Measurements from ENCODE around the gene MICU2.

The MICU2 gene

GRCh38 chr13:21603531-21604448, at the start of gene MICU2:
TSS of gene MICU2 (minus strand) at chr13:21604170. CDS start at chr13:21604148, 22 bp downstream.
- TF ChIP-seq, protein P1, sequence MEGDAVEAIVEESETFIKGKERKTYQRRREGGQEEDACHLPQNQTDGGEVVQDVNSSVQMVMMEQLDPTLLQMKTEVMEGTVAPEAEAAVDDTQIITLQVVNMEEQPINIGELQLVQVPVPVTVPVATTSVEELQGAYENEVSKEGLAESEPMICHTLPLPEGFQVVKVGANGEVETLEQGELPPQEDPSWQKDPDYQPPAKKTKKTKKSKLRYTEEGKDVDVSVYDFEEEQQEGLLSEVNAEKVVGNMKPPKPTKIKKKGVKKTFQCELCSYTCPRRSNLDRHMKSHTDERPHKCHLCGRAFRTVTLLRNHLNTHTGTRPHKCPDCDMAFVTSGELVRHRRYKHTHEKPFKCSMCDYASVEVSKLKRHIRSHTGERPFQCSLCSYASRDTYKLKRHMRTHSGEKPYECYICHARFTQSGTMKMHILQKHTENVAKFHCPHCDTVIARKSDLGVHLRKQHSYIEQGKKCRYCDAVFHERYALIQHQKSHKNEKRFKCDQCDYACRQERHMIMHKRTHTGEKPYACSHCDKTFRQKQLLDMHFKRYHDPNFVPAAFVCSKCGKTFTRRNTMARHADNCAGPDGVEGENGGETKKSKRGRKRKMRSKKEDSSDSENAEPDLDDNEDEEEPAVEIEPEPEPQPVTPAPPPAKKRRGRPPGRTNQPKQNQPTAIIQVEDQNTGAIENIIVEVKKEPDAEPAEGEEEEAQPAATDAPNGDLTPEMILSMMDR (IDR thresholded peaks at IDR 0.05) = no peak

GRCh38 chr13:21641629-21642028, 37.7 kb upstream of the MICU2 start:
- TF ChIP-seq, protein P1 (IDR thresholded peaks at IDR 0.05) = no peak

DNA sequence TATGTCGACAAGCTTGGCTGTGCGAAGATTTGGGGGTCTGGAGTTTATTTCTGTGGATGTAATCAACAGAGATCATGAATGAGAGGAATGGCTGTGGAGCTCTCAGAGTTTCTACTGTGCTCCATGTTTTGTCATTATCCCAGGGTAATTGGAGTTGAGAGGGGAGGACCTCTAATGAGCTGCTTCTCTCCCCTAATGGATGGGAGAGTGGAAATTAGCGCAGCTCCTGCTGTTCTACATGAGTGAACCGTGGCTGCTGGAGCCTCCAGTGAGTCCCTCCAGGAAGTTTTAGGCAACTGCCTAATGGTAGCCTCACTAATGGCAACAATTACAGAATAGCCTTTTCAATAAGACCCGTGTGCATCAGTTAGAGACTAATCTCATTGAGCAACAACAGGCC, 35.6 kb upstream of the MICU2 start:
- TF ChIP-seq, protein P1 (IDR thresholded peaks at IDR 0.05) = no peak

DNA sequence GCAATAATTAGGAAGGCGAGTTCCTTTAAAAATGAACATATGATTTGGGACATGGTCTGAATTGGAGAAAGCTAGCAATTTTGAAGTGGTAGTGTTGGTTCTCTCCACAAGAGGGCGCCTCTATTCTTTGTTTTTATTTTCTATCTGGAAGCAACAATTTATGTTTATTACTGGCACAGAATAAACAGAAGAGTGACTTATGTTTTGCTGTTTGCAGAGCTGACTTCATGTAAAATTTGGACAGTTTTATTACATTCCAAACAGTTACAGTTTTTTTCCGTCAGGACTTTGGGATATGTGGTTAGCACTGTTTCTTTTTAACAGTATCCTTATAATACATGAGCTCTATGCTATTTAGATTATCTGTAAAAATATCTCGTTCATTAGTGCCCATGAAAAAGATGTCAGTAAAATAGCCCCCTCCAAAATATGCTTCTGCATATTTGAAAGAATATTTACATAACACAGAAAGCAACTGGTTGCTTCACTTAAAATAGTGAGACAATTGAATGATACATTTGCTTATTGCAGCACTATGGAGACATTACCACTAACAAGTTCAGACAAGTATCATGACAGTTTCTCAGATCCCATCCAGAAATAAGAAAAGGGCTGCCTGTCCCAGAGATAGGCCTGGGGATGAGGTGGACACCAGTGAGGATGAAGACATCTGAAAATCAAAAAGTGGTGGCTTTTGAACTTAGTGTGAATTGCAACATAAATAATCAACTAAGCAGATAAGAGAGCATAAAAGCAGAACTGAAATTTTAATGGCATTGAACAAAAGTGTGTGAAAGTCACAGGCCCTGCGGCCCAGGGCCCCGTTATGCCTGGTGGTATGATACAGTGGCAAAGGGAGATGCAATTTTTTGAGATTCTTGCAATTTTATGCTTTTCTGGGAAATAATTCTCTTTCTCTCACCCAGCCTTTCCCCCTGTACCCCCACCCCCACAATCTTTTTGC, 34.6 kb upstream of the MICU2 start:
- TF ChIP-seq, protein P1 (IDR thresholded peaks at IDR 0.05) = peak; percentile 63

GRCh38 chr13:21637296-21637695, 33.3 kb upstream of the MICU2 start:
- TF ChIP-seq, protein P1 (IDR thresholded peaks at IDR 0.05) = no peak

DNA sequence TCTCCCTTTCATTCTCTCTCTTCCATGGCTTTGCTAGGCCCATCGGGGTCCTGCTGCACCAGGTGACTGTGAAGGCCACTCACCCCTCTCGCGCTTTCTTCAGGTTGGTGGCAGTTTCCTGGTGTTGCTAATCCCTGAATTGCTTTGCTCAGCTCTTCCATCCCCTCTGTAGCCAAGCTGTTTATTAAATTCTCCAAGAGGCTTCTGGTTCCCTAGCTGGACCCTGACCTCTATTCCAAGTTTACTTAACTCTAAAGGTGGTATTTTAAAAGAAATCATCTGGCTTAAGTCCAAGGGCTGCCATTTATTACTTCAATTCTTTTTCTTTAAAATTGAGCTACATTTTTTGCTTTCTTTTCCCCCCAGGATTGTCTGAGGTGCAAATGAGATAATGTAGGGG, 32.7 kb upstream of the MICU2 start:
- TF ChIP-seq, protein P1 (IDR thresholded peaks at IDR 0.05) = no peak

GRCh38 chr13:21632196-21632595, 28.2 kb upstream of the MICU2 start:
- TF ChIP-seq, protein P1 (IDR thresholded peaks at IDR 0.05) = no peak

Measured in LNCAP (cell line).